Putamen (tissue), 1 donor: ENCODE results near the gene GAK.

Experiments
- DNase-seq: peaks from one replicate; pipeline ENCODE4 v3.0.0-alpha.2; 2016; ENCODE audit warnings: low spot score

Gene GAK

GRCh38 chr4:964346-965025 lies 32.4 kb upstream of the GAK start:
- no peak for DNase-seq

GRCh38 chr4:963276-964225 lies 31.4 kb upstream of the GAK start:
- DNase-seq, result no peak

- no peak for DNase-seq
Measured at GRCh38 chr4:962231-963208, 30.4 kb upstream of the GAK start.

- no peak for DNase-seq
Measured at GRCh38 chr4:961351-962230, 29.5 kb upstream of the GAK start.

GRCh38 chr4:960636-961350 lies 28.7 kb upstream of the GAK start:
- no peak for DNase-seq

GRCh38 chr4:960140-960635 lies 28.1 kb upstream of the GAK start:
- no peak for DNase-seq

GRCh38 chr4:959338-960139 lies 27.4 kb upstream of the GAK start:
- DNase-seq, result no peak

GRCh38 chr4:958696-959337 lies 26.7 kb upstream of the GAK start:
- no peak for DNase-seq

GRCh38 chr4:958314-958665 lies 26.2 kb upstream of the GAK start:
- no peak for DNase-seq

GRCh38 chr4:957581-958313 lies 25.6 kb upstream of the GAK start:
- no peak for DNase-seq

- no peak for DNase-seq
Measured at GRCh38 chr4:957231-957580, 25.1 kb upstream of the GAK start.

- DNase-seq, result no peak
Measured at GRCh38 chr4:956531-957230, 24.6 kb upstream of the GAK start.

GRCh38 chr4:955931-956381 lies 23.8 kb upstream of the GAK start:
- DNase-seq, result no peak

- no peak for DNase-seq
Measured at GRCh38 chr4:955161-955921, 23.2 kb upstream of the GAK start.

- no peak for DNase-seq
Measured at GRCh38 chr4:954211-955020, 22.3 kb upstream of the GAK start.

- DNase-seq, result no peak
Measured at GRCh38 chr4:953574-953915, 21.4 kb upstream of the GAK start.
